NCI-H748 (cell line): ENCODE measurements around the gene FAM170B.

Experiments
- DNase-seq: peaks from one replicate; lab custom pipeline; 2025; ENCODE audit not compliant: unreplicated experiment; lab: John Stamatoyannopoulos, UW

Gene FAM170B

DNA sequence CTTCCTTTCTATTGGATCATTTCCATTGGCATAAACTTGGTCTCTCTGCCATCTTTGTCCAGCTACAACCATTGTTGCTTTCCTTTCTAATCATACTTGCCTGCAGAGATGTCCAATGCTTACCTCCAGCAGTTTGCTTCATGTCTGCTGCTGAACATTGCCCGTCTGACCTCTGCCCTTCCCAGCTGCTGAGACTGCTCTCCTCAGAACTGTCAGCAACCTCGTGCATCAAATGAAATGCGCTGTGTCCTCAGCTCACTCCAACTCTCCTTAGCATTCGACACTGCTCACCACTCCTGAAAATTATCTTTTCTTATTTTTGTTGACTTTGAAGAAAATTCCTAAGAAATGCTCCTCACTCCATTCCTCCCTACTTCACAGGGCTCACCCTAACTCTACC, 5.0 kb downstream of the FAM170B start:
- no peak for DNase-seq

DNA sequence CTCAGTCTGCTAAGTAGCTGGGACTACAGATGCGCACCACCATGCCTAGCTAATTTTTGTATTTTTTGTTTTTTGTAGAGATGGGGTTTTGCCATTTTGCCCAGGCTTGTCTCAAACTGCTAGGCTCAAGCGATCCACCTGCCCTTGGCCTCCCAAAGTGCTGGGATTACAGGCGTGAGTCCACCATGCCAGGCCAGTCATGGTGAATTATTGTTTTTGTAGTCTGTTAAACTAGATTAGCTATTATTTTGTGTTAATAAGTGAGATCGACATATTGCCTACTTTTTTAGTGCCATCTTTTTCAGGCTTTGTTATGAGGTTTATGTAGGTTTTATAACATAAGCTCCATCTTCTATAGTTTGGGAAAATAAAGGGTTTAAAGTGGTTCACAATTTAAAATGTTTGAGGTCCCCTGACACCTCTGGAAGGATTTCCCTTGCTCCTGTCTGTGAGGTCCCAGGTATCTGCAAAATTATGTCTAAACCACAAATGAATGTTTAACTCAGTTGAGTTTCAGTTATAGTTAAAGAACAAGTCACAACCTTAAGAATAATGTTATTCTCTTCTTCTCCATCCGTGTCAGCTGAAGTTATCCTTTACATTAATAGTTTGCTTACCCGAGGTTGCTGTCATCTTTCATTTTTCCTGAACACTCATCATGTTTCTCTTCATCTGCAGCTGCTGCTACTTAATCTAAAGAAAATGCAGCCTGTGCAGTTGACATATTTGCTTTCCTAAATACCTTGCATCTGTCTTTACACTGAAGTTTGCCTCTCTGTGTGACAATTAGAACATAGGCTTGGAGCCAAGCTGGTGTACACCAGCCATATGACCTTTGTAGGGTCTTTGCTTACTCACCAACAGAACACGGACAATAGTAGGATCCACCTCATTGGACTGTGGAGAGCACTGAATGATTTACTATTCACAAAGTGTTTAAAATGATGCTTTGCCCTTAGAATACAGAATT, 9.6 kb downstream of the FAM170B start:
- DNase-seq, result peak; percentile 49

DNA sequence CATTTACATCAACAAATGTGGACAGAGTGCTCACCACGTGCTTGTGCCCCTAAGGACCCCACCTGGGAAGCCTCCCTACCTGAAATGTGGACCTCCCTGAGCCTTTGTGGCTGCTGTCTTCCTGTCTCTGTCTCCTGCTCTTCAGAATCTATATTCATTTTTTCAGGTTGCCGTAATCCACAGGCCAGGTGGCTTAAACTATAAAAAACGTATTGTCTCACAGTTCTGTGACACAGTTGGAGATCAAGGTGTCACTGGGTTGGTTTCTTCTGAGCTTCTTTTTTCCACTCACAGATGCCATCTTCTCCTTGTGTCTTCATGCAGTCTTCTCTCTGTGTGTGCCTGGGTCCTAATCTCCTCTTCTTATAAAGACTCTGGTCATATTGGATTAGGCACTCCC, 12.9 kb downstream of the FAM170B start:
- no peak for DNase-seq

DNA sequence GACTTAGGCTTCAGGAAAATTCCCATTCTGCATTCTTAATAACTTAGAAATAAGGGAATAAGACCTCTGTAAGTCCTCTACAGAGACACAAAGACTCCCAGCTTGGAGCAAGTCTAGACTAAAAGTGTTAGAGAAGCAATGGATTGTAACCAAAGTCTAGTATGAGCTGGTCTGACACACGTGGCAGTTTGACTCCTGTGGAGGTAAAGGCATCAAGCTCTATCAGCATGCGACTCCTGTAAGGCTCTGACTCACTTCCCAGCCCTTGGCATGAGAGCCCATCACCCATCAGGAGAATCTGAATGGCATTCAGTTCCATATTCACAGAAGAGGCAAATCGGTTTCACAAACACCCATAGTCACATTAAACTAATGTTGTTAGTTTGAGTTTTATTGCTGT, 14.1 kb downstream of the FAM170B start:
- no peak for DNase-seq

DNA sequence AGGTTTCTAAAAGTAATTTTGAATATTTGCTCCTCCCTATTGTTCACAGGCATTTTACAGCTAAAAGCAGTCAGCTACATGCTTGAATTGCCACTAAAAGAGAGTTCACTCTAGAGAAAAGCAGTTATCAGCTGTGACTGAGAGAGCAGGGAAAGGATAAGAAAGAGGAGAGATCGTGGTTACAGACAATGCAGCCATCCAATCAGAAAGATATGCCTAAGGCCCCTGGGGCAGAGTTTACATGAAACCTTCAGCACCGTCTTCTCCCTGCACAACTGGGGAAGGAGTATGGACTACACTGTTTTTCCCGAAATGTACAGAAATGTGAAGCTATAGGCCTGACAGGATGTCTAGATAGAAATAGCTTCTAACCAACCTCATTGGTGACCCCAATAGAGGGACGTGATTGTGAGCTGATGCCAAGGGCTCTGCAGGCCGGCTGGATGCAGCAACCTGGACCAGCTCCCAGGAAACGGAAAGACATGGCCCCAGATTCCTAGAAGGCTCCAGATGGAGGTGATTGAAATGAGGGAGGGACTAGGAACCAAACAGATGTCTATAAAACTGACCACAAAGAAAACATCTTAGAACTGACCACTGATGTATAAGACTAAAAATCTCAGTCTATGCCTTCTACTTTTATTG, 15.3 kb downstream of the FAM170B start:
- DNase-seq, result no peak

DNA sequence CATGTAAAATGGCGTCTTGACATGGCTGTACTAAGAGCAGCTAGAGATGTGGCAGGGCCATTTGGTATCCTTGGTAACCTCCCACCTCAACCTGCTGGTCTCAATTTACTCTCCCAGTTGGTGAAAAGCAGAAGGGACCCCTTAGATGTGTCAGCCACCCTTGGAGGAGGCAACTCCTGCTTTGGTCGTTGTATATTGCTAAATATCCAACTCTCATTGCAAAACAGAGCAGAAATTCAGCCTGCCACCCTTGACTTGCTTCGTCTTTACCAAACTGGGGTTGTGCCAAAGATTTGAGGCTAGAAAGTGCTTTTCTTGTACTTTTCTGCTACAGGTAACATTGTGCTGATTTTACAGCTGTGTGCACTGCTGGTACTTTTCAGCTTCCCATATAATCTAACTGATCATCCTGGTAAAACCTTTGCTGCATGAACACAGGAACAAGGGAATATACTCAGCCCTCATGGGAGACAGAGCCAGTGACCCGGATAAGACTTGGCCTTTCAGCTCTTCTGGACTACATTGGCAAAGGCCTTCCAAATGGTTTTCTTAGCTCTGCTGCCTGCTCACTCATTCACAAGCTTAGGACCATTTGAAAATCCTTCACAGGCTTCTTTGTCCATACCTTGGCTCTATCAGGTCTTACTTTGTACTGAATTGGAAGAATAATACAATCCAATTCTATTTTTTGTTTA, 16.3 kb downstream of the FAM170B start:
- DNase-seq, result no peak

DNA sequence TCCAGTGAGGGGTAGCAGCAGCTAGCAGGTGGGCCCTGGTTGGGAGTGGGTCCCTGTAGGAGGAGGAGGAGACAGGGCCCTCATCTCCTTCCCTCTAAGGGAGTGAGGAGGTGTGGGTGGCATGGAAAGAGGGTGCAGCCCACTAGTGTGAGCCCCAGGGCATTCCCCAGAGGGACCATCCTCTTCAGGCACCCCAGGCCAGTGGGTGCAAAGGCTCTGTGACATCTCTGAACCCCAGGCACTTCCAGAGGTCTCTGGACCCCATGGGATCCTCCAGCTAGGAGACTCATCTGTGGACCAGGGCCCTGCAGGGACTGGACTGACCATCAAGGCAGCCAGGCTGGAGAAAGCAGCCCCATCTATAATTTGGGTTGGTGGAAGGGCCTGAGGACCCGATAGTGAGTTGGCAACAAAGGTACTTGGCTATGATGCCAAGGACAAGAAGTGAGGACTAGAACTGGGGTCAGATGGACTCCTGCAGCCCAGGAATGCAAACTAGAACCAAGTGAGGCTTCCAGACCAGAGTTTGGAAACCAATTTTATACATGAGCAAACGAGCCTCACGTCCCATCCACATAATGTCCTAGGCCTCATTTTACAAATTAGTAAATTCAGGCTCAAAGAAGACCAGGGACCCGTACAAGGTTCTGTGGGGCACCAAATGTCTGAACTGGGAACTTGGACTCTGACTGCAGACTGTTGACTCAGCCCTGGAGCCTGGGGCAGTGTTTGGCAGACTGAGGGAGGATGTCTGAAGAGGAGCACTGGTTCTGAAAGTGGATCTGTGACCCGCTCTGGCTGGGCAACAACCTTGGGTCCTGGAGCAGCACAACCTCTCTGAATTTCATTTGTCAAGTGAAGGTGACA, 17.1 kb downstream of the FAM170B start:
- DNase-seq, result no peak

DNA sequence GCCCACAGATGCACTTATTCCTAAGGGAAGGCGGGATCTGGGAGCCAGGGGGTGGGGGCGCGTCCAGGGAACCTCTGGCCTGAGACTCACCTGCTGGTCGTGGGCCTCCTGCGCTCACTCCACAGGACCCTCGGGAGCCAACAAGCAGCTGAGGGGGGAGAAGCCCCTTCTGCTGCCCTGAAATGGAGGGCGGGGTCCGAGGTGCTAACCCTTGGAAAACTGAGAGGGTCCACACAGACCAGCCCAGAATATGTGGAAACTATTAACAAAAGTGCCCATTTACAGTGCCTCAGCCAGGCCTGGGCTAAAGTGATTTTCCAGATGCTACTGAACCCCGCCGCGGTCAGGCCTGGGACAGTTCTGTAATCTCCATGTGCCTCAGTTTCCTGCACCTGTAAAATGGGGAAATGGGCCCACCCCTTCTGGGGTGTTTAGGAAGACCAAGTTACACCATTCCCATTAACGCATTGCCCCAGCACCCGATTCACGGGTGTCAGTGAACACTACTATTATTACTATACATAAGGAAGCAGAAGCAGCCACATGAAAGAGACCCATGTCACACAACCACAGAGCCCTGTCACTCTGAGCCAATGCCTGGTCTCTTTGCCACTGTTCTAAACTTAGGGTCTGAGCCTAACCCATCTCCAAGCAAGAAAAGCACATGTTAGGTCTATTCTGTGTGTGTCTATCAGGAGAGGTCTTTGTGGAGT, 17.9 kb downstream of the FAM170B start:
- DNase-seq, result no peak

DNA sequence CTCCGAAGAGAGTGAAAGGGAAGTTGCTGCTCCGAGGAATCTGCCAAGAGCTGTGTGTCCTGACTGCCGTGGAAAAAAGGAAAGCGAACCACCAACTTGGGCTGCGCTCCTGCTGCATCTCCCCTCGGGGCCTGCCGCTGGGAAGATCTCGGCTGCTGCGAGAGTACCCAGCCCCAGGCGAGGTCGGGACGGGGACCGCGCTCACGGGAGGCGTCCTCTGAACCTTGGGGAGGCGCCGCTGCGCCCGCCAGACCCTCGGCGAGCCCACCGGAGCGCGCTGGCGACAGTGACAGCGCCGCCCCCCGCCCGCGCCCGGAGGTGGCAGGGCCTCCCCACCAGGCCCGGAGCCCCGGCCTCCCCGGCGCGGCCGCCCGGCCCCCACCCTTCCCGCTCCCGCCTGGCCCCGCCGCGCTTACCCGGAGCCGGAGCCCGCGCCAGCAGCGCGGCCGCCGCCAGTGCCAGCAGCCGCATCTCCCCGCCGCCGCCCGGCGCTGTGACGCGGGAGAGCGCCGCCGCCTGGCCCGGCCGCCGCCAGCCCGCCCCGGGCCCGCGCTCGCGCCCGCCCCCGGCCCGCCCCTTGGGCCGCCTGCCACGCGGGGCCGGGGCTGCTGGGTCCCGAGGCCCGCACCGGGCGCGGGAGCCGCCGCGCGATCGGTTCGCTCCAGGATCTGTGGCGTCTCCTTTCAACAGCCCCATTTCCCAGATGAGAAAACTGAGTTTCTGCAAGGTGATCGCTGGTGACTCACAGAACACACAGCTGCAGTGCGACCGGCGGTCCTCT, 18.6 kb downstream of the FAM170B start, which contains the start of gene VSTM4:
TSS of gene VSTM4 (minus strand) at position 508 of the 781 bp plus-strand sequence. CDS start at position 471, 37 bp downstream.
- DNase-seq, result peak; percentile 42

DNA sequence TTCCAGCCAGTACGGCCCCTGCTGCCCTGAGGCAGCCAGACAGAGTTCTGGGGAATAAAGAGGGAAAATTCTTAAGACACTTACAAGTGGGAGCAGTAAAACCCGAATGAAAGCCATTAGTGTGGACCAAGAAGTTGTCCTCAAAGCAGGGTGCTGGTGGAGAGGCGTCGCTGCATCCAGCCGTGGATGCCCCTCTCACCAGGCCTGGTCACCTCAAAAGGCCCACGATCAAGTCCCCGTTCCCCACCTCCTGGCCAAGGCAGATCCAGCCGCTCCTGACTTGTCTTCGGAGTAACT, 19.2 kb downstream of the FAM170B start:
- no peak for DNase-seq

DNA sequence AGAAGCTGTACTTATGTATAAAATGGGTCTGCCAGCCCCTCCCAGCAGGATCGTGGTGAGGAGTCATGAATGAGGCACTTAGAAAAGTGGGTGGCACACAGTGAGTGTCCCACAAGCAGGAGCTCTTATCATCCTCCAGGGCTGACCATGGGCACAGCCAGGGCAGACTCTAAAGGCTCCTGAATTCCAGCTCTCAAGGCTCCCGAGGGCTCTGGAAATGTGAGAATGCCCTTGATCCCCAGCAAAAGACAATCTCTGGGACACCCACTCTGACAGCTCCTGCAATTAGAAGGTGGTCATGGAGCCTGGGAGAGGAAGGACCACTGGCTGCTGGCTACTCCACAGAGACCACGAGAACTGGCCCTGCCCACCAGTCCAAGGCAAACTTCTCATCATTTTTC, 20.1 kb downstream of the FAM170B start:
- DNase-seq, result no peak

DNA sequence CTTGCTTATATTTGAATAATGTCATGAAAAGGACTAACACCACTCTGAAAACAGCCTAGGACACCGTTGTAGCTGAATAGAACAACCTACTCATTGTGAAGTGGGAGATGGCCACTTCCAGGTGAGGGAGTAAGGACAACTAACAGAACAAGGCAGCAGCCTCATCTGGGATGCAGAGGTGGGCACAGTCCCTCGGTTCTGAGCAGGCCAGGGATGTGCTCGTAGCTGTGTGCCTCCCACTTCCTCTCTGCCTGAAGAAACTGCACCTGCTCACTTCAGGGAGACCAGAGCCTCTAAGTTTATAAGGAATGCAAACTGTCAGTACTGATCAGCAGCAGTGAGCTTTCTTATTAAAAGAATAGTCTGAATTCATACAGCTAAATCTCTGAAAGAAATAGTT, 21.0 kb downstream of the FAM170B start:
- no peak for DNase-seq

DNA sequence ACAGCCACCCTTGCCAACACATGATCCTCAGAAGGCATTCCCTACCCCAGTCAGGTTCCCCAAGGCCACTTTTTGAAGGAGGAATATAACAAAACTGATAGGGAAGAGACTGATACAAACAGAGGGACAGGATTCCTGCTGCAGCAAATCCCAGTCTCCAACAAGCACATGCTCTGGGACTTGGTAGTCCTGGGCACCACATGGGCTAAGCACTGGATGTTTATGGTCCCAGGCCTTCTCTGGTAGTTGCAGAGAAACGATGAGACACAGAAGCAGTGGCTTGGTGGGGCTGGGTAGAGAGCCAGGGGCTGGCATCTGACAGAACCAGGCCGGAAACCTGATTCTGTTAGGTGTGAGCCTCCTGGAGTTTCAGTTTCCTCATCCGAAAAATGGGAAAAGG, 21.7 kb downstream of the FAM170B start:
- DNase-seq, result no peak

DNA sequence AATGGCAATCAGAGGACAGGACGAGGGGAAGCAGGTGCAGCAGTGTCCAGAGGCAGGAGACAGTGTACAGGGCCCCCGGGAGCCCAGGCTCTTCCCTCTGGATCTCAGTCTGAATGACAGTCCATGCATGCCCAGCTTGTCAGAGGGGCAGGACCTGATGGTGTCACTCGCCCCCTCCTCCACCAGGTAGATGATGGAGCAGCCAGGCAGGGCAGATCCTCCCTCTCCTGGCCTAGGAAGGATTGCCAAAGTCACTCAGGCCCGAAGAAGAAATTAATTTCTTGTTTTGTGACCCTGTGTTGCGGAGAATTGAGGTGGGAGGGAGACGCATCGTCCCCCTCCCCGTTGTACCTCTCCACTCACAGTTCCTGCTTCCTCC, 22.5 kb downstream of the FAM170B start:
- DNase-seq, result no peak

DNA sequence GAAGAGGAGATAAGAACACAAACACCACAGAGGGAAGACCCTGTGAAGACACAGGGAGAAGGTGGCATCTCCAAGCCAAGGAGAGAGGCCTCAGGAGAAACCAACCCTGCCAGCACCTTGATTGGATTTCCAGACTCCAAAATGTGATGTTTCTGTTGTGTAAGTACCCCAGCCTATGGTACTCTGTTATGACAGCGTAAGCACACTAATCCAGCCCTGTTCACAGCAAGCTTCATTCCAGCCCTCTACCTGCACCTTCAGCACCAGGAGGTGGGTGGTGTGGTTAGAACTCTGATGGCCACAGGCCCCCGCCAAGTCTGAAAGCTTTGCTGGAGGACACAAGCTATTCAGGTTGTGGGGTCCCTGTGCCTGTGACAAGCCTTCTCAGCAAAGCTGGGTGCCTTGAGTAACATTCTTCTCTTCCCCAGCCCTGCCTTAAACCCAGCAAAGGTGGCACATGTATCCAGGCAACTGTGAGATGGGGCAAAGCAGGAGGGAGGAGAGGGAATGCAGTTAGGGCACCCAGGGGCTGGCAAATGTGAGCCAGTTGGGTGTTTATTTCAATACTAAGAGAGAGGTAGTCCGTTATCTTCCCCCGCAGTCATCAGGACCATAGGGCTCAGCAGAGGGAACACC, 23.0 kb downstream of the FAM170B start:
- no peak for DNase-seq

DNA sequence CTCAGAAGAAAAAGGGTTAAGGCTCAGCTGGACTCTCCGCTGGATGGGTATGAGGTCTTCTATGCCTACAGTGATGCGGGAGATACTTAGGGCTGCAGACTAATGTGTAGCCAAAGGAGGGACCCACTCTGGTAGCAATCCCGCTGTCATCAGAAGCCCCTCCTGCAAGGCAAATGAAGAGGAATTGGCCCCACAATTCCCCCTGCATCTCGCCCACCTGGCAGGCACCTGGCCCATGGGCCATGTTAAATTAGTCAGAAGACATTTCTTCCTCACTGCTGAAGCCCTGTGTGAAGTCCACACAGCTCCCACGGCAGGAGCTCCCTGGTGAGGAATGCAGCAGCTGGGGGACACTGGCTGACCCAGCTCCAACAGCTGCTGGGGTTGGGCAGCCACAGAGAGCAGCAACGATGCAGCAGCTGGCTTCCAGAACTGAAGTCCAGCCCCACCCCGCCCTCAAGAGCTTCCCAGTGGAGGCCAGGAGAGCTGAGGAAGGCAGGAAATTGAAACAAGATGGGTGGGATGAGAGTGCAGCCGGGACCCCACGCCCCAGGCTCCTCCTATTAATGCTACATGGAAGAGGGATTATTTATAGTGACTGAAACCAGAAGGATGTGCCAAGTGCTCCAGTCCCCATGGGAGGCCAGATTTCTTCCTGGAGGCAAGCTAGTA, 24.0 kb downstream of the FAM170B start:
- DNase-seq, result peak; percentile 9

DNA sequence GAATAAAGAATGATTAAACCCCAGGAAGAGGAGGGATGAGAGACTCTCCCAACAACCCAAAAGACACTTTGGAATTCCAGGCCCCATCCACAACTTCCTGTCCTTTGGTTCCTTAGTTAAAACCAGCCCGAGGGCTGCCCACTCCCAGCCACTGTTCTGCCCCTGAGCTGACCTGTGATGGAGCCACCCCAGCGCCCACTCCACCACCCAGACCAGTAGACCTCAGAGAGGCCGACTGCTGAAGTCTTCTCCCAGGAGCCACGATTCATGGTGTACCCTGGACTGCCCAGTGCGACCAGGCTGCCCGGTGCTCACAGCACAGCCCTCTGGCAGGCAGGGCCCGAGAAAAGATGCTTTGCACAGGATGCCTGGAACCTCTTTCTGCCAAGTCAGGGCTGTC, 25.2 kb downstream of the FAM170B start:
- DNase-seq, result no peak

DNA sequence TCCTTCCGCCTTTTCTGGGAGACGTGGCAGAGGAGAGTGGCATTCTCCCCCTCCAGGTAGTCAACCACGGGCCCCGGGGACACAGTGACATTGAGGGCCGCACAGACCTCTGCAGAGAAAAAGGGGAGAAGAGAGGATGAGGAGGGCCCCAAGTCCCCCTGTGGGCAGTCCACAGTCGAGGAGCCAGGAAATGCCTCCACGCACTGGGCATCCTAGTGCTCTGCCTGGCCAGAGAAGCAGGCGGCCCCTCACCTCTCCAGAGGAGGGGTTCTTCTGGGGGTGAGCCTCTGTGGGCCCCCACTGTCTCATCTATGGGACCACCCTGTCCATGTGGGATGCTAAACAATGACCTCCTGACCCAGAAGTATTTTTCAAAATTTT, 25.9 kb downstream of the FAM170B start:
- DNase-seq, result no peak
